Body of pancreas (tissue), 4 donors: ENCODE results near the gene ANKRD23. TPM values are rescaled to one million over a fixed set of nuclear protein-coding genes. Genes with fewer than 3 reads are reported as not detected.

Experiments used
- ATAC-seq: fragments of 150-250 bp; one replicate; pipeline ENCODE4 v1.9.1; 2016
- DNase-seq, 4 donors: peaks; one replicate each; pipeline ENCODE4 v3.0.0-alpha.2; 2019
- H3K27ac ChIP-seq, 4 donors: fragments of 200-600 bp; sonication (generic); 1 replicate in 3 of 4; 2 replicates in 1 of 4; pipeline versions ENCODE4 v1.5.1 to v1.6.1; 2016 to 2019; ENCODE audit warnings: mild to moderate bottlenecking in 1 of 4, mixed read lengths in 1 of 4, moderate library complexity in 1 of 4
- H3K27me3 ChIP-seq, 2 donors: fragments of 200-600 bp; sonication (generic); one replicate each; pipeline ENCODE4 v1.6.0; 2016; ENCODE audit warnings: mild to moderate bottlenecking in 1 of 2
- H3K36me3 ChIP-seq, 2 donors: fragments of 200-600 bp; sonication (generic); replicated peaks in 1 of 2; 2 replicates each; pipeline ENCODE4 v1.5.1; 2016; ENCODE audit warnings: low read depth in 2 of 2; ENCODE audit not compliant: insufficient read depth in 1 of 2
- H3K4me1 ChIP-seq: fragments of 200-600 bp; sonication (generic); one replicate; pipeline ENCODE4 v1.6.0; 2016
- H3K4me3 ChIP-seq, 2 donors: fragments of 200-600 bp; sonication (generic); 1 replicate in 1 of 2; 2 replicates in 1 of 2; pipeline ENCODE4 v1.5.1; 2016 to 2019
- H3K9me3 ChIP-seq, 3 donors: fragments of 200-600 bp; sonication (generic); 1 replicate in 2 of 3; 2 replicates in 1 of 3; pipeline ENCODE4 v1.5.1; 2016
- POLR2A ChIP-seq, 3 donors: fragments of 450-650 bp; IDR thresholded peaks; one replicate each; pipeline ENCODE4 v1.6.1; 2016; ENCODE audit warnings: antibody characterized with exemption in 3 of 3, mild to moderate bottlenecking in 2 of 3
- WGBS, 2 donors: methylation state at CpG; one replicate each; pipeline ENCODE4 v1.1.5; 2017; 5-methylcytosine and 5-hydroxymethylcytosine counted together
- intact Hi-C: fragments of 100-400 bp; cut with DNase I; formaldehyde crosslinking; loops from one replicate; pipeline ENCODE4 v1.15.1; 2023
- total RNA-seq, 2 donors: library from RNA; depleted of rRNA; stranded (reverse); fragments of >200 nt; gene quantifications; one replicate each; pipeline ENCODE4 v1.1.0, GENCODE V29; 2016
- TF ChIP-seq, protein P1 (sequence below), 7 experiments: fragments of 450-650 bp in 4 of 7; fragments of 200-600 bp in 3 of 7; sonication (generic) in 3 of 7; IDR thresholded peaks; one replicate each; pipeline ENCODE4 v1.5.1; 2016 to 2019; ENCODE audit warnings: antibody characterized with exemption in 7 of 7

Gene ANKRD23
- total RNA-seq, 2 donors from 2014 or later = 4.2 to 12.9 TPM

DNA sequence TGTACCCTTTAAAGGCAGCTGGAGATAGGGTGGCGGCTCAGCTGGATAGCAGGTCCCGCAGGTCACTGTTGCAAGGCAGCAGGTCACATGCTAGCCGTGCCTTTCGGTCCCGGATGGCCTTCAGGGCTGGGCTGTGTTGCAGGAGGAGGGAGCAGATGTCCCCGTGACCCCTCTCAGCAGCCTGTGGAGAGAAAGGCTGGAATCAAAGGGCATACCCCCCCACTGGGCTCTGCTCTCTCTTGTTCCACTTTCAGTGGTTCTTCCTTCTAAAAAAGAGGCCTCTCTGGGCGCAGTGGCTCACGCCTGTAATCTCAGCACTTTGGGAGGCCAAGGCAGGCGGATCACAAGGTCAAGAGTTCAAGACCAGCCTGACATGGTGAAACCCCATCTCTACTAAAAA, 4.4 kb upstream of the ANKRD23 start:
- no peaks in the 10 kb centered on the region for H3K4me1 ChIP-seq
- 83 to 86% methylated on average over 4 to 9 of the region's 9 CpGs for WGBS, 2 donors
- ATAC-seq = no peak
- no peak for DNase-seq
- H3K36me3 ChIP-seq = peaks cover 0 to 5% of the 10 kb centered on the region in 2 donors
- TF ChIP-seq, protein P1, sequence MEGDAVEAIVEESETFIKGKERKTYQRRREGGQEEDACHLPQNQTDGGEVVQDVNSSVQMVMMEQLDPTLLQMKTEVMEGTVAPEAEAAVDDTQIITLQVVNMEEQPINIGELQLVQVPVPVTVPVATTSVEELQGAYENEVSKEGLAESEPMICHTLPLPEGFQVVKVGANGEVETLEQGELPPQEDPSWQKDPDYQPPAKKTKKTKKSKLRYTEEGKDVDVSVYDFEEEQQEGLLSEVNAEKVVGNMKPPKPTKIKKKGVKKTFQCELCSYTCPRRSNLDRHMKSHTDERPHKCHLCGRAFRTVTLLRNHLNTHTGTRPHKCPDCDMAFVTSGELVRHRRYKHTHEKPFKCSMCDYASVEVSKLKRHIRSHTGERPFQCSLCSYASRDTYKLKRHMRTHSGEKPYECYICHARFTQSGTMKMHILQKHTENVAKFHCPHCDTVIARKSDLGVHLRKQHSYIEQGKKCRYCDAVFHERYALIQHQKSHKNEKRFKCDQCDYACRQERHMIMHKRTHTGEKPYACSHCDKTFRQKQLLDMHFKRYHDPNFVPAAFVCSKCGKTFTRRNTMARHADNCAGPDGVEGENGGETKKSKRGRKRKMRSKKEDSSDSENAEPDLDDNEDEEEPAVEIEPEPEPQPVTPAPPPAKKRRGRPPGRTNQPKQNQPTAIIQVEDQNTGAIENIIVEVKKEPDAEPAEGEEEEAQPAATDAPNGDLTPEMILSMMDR (IDR thresholded peaks at IDR 0.05) = no peak
- no peak for TF ChIP-seq POLR2A (IDR thresholded peaks at IDR 0.05)
- no peaks in the 10 kb centered on the region for H3K9me3 ChIP-seq
- no peak overlapping the region for H3K27ac ChIP-seq
- intact Hi-C loops = no loop called here
- H3K27me3 ChIP-seq = no peaks in the 10 kb centered on the region
- H3K4me3 ChIP-seq = no peak overlapping the region

DNA sequence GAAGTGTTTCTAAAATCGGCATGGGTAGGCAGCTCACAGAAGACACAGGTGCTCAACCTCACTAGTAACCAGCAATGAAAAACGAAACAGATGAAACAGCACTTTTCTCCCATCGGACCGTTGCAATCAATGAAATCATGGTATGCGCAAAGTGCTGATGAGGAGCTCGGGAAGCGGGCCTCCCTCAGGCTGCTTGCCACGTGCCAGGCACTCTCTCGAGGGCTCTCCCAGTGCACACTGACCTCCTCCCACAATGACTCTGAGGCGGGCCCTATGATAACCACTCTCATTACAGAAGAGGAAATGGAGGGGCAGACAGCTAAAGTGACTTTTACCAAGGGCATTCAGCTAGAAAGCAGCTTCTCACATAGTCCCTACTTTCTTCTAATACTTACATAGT, 3.8 kb upstream of the ANKRD23 start:
- Histone ChIP-seq H3K27me3 (no peaks in the 10 kb centered on the region), H3K9me3 (no peaks in the 10 kb centered on the region), H3K4me3 (no peak overlapping the region), H3K36me3 (peaks cover 0 to 5% of the 10 kb centered on the region in 2 donors), H3K27ac (no peak overlapping the region), H3K4me1 (no peaks in the 10 kb centered on the region)
- TF ChIP-seq POLR2A (IDR thresholded peaks at IDR 0.05) = no peak
- TF ChIP-seq, protein P1 (IDR thresholded peaks at IDR 0.05) = no peak
- DNase-seq (no peak), ATAC-seq (no peak)
- intact Hi-C loops = no loop called here
- 81 to 88% methylated on average over 10 of the region's 10 CpGs for WGBS, 2 donors

DNA sequence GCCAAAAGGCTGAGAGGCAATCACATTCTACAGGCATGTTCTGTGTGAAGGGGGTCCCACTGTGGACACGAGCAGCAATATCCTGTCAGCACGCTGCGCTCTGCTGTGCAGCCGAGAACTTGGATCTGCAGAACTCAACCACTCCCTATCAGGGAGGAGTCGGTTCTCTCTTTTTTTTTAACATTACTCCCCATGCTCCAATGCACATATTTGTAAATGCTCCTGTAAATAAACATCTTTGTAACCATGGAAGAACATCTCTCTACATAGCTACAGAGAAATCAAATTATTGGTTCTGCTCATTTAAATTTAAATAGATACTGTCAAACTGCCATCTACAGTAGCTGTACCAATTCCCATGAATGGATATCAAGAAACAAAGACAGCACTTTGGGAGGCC, 3.0 kb upstream of the ANKRD23 start:
- ATAC-seq = no peak
- peaks cover 0 to 5% of the 10 kb centered on the region in 2 donors for H3K36me3 ChIP-seq

DNA sequence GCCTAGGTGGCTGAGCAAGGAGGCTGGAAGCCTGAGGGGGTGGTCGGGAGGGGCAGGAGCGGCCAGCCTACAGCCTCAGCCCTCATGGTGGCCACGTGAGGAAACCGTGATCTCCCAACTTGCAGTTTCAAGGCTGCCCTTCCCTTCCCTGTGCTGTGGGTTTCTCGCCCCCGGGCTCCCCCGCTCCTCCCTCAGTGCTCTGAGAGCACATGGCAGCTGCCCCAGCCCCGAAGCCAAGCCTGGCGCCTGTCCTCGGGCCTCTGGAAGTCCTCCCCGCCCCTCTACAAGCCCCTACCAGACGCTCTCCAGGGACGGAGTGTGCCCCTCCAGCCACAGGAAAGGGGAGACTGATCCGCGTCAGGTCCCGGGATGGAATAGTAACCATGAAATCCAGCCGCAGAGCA, 586 bp upstream of the ANKRD23 start:
- no peak for TF ChIP-seq POLR2A (IDR thresholded peaks at IDR 0.05)
- TF ChIP-seq, protein P1 (IDR thresholded peaks at IDR 0.05) = no peak
- Histone ChIP-seq H3K4me1 (no peaks in the 10 kb centered on the region), H3K27me3 (no peaks in the 10 kb centered on the region), H3K27ac (no peak overlapping the region), H3K36me3 (peaks cover 0 to 2% of the 10 kb centered on the region in 2 donors), H3K4me3 (no peak overlapping the region), H3K9me3 (no peaks in the 10 kb centered on the region)
- 91 to 100% methylated on average over 2 to 13 of the region's 17 CpGs for WGBS, 2 donors
- DNase-seq = no peak
- intact Hi-C loops = no loop called here
- ATAC-seq = no peak

More for the DNA sequence above, 3.0 kb upstream of the ANKRD23 start:
- WGBS, 2 donors = 91 to 95% methylated on average over 5 of the region's 5 CpGs
- DNase-seq = no peak
- no peaks in the 10 kb centered on the region for H3K4me1 ChIP-seq
- TF ChIP-seq, protein P1 (IDR thresholded peaks at IDR 0.05) = no peak
- no peaks in the 10 kb centered on the region for H3K9me3 ChIP-seq
- no peaks in the 10 kb centered on the region for H3K27me3 ChIP-seq
- H3K4me3 ChIP-seq = no peak overlapping the region
- H3K27ac ChIP-seq = no peak overlapping the region
- intact Hi-C loops = no loop called here

DNA sequence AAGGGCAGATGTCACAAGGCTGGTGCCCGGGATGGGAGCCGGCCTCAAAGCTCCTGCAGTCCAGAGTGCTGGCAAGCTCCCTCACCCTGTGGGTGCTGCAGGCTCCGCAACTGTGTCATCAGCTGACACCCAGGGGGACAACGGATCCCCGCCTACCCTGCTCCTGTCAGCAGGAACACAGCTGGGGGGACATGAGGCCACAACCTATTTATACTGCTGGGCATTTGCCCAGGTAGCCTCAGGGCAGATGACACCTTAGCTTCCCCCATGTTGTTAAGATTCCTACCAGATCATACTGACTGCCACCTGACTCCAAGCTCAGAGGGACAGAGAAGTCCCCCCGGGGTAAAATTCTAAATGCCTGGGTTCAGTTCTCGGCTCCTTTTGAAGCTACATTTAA, 1.2 kb downstream of the ANKRD23 start:
- 66 to 80% methylated on average over 5 to 7 of the region's 7 CpGs for WGBS, 2 donors
- H3K27me3 ChIP-seq = no peaks in the 10 kb centered on the region
- no peaks in the 10 kb centered on the region for H3K4me1 ChIP-seq
- peak in 2 of 3 donors; percentile 15 to 17 for TF ChIP-seq POLR2A (IDR thresholded peaks at IDR 0.05)
- TF ChIP-seq, protein P1 (IDR thresholded peaks at IDR 0.05) = no peak
- ATAC-seq (no peak), DNase-seq (peak in 2 of 4 donors; percentile 43 to 49)
- no peaks in the 10 kb centered on the region for H3K36me3 ChIP-seq
- no peaks in the 10 kb centered on the region for H3K9me3 ChIP-seq
- H3K4me3 ChIP-seq = no peak overlapping the region
- H3K27ac ChIP-seq = no peak overlapping the region
- intact Hi-C loops = no loop called here
